UCSD-AML1 (cell line): ENCODE measurements around the gene RNU6-9.

Source experiments
- DNase-seq: peaks from one replicate; lab custom pipeline; 2025; ENCODE audit not compliant: unreplicated experiment; lab: John Stamatoyannopoulos, UW

Gene RNU6-9

DNA sequence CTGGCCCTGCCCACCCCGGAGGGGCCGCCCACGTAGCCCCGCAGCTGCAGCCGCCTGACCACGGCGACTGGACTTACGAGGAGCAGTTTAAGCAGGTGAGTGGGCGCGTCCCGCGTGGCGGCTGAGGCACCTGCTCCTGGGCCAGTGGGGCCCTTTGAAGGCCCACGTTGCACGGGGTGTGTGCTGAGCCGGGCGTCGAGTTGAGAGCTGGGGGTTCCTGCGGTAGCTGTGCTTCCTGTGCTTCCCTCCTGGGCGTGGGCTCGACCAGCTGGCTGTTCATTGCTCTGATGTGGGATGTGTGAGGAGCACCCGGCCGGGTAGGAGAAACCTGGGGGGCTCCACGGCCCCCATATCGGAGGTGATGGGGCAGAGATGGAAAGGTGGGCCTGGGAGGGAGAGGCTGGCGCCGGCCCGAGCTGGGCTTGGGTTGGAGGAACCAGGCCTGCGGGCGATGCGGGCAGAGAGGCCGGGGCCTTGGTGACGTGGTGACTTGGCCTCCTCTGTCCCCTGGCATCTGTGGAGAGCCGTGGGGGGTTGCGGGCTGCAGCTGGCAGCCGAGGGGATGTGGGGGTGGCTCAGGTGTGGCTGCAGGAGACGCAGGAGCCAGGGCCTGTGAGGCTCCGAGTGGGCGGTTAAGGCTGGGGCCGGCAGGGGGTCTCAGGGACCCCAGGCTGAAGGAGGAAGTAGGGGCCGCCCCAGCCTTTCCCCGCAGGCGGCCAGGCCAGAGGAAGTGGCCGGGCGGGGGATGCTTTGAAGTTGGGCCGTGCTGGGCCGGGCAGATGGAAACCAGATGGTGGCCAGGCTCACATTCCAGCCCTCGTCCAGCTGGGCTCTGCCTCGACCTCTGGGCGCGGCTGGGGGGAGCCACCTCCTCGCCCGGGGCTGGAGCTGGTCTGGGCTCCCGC lies 39.6 kb downstream of the RNU6-9 start:
- peak; percentile 39 for DNase-seq

DNA sequence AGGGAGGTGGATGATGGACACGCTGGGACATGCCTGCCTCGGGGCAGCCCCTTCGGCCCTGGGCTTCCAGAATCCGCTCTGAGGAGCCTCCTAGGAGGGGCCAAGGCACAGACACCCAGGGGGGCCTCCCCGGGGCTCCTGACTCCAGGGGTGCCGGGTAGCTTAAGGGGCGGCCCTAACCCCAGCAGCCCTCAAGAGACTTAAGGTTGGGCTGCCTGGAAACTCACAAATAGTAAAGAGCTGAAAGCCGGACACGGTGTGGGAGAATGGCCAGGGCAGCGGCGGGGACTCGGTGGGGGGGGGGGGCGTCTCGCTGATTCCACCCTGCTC lies 40.2 kb downstream of the RNU6-9 start:
- DNase-seq, result no peak

DNA sequence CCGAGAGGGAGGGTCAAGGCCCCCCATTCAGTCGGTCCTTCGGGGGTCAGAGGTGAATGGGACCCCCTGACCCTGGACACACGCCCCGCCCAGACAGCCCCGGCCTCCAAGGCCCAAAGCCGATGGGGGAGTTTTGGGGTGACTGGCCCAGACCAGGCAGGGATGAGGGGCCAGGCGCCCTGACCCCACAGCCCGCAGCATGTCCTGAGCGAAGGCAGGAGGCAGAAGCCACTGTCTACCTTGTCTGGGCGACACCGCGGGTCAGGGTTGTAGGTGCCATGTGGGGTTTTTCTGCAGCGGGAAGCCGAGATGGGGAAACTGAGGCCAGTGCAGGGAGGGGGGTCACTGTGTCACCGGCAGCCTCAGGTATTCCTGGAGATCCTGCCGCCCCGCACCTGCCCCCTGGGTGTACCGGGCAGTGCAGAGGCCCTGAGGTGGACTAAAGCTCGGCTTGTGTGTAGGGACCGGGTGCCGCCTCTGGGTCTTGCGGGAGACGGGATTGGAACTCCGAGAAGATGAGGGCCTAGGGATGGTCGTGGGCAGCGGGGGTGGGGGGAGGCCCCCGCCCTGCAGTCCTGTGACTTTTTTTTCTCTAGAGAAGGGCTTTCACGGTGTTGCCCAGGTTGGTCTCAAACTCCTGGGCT lies 41.0 kb downstream of the RNU6-9 start:
- no peak for DNase-seq

DNA sequence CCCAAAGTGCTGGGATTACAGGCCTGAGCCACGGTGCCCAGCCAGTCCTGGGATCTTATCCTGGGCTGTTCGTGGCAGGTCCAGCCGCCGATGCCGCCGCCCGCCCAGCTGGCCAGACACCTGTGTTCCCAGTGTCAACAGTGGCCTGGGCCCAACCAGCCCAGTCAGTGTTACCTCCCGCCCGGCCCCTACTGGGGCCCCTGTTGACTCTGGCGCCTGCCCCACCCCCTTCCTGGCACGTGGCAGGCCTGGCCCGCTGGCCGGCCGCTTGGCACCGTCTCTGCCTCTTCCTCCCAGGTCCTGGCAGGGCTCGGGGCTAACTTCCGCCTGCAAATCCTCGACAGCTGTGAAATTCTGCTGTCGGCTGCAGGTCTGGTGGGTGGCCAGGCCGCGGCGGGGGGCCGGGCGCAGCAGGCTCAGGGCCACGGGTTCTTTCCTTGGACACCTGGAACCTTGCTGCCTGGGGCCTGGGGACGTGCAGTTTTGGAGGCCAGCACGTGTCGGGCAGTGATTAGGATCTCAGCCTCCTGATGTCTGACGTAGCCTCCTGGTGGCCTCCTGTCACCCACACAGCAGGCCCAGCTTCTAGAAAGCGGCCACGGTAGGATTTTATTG lies 41.7 kb downstream of the RNU6-9 start:
- DNase-seq, result no peak

DNA sequence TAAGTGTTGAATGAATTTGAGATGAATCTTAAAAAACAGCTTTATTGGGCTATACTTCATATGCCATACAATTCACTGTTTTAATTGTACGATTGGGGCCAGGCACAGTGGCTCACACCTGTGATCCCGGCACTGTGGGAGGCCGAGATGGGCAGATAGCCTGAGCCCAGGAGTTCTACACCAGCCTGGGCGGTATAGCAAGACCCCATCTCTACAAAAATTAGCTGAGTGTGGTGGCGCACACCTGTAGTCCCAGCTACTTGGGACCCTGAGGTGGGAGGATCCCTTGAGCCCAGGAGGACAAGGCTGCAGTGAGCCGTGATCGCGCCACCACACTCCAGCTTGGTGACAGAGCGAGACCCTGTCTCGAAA lies 42.9 kb downstream of the RNU6-9 start:
- no peak for DNase-seq

DNA sequence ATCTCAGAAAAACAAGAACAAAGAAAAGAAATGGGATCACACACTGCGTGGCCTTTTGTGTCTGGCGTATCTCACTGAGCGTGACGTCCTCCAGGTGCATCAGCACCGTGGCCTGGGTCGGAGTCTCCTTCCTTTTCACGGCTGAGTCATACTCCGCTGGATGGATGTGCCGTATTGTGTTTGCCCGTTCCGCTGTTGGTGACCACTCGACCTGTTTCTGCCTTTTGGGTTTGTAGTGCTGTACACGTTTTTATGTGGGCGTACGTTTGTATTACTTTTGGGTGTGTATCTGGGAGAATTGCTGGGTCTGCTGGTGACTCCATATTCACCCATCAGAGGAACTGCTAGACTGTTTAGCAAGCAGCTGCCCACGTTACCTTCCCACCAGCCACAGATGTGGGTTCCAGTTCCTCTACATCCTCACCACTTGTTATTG lies 44.0 kb downstream of the RNU6-9 start:
- no peak for DNase-seq

DNA sequence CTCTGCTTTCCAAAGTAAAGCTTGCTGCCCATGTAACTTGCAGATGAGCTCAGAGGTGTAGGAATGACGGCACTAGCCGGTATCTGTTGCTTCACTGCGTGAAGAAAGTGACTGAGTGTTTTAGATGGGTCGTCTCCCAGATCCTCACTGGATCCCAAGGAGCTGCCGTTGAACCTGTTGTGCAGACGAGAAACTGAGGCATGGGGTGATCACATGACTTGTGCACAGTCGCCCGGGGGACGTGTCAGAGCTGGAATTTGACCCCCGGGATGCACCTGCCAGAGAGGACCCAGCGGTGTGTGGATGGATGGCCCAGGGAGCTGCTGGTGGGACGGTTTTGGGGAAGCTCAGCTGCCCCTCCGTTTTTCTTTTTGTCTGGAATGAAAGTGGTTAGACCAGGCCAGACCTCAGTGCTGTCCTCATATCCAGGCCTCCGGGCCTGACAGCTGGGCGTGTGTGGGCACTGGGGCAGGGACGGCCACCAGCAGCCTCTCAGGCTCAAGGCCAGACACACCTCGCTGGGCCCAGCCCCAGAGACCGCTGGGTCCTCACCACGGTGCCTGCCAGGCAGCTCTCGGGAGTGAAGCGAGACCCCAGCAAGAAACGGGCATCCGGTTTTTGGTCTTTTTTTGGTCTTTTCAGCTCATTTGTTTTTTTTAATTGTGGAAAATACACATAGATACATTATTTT lies 45.1 kb downstream of the RNU6-9 start:
- DNase-seq, result no peak

DNA sequence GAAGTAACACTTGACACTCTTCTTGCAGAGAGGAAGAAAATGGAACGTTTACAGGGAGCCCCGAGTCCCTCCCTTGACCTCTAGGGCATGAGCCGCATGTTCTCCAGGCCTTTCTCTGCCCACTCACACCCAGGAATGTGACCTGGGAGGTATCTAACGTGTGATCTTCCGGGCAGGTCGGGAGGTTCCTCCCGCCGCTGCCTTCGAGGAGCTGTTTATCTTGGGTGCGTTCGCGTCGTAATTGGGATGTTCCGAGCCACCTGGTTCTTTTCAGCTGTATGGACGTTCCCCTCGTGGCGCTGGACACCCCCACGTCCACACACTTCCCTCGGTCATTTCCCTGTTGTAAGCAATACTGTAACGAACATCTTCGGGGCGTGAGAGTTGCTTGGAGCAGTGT lies 46.2 kb downstream of the RNU6-9 start:
- DNase-seq, result no peak

DNA sequence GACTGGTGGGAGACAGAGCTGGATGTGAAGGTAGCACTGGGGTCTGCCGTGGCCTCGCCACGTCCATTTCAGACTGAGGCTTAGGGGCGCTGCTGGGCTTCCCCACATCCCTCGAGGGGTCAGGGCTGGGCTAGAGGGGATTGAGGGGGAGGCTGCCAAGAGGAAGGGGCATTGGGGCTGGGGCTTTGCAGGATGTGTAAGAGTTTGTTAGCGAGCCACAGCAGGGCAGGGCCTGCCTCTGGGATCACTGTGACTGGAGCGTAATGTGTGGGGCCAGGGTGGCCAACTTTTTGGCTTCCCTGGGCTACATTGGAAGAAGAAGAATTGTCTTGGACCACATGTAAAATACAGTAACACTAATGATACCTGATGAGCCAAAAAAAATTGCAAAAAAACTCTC lies 46.6 kb downstream of the RNU6-9 start:
- DNase-seq, result no peak

DNA sequence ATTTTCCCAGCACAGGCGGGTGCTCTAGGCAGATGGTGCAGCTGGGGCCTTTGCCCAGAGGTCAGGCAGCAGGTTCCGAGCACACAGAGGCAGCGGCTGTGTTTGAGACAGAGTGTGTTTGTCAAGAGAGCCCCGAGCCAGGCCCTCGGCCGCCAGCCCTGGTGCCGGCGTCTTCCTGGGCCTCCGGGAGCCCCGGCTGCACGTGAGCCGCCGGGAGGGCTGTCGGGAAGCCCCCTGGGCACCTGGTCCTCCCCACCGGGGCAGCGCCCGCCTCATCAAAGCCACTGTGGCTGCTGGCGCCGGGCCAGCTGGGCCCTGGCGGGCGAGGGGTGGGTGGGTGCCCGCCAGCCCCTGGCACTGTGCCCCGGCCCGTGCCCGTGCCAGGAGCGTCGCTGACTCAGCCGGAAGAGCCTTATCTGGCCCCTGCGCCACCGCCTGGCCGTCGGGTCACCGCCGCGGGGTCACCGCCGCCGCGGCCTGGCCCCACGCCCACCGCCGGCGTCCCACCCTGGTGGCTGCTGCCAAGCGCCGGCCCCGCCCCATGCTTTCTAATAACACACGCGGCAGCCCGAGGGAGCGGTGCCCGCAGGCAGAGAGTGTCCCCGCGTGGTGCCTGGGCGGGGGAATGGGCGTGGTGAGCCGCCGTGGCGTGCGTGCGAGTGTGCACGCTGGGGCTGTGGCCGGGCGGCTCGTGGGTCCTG lies 47.5 kb downstream of the RNU6-9 start:
- DNase-seq, result no peak

DNA sequence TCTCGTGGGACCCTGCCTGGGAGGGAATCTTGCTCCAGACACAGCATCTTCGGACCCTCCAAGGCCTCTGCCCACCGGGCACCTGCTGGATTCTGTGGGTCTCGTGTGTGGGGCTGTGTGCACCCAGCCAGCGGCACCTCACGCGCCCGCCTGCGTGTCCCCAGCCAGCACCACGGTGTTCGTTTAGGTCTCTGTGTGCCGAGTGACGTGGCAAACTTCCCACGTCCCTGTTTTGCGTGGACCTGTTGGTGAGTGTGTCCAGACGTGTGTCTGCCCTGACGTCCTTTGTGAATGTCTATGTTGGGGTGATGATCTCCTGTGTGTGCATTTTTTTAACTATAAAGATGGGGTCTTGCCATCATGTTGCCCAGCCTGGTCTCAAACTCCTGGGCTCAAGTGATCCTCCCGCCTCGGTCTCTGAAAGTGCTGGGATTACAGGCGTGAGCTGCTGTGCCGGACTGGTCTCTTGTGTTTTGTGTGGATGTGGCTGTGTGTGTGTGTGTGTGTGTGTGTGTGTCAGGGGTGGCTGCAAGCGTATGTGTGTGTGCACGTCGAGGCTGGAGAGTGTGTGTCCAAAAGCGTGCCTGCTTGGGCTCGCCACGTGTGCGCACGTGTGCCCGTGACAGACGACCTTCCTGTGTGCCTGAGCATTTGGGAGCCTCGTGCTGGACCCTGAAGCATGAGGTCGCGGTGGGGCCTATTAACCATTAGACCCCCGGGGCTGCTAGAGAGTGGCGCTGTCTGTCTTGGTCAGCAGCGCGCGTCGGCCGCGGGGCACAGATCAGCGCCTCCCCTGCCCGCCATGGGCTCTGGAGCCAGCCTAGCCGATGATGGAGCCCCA lies 48.2 kb downstream of the RNU6-9 start:
- DNase-seq, result no peak

DNA sequence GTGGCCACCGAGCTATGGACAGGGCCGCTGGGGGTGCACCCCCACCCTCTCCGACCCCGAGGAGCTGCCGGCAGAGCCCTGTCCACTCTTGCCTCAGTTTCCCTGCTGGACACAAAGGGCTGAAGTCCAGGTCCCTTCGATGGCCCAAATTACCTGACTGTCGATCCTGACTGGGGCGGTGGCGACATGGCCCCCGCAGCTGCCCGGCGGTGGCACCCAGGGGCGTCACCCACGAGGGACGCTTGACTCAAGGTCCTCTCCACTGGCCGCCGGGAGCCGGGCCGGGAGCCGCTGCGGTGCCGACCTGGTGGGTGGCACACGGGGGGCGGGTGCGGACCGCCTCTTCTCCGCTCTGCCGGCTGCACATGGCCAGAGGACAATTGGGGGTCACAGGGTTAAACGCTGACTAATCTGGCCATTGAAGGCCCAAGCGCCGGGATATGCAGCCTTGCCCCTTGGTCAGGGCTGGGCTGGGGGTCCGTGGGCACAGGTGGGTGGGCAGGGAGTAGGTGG lies 48.9 kb downstream of the RNU6-9 start:
- DNase-seq, result no peak
